ENCODE measurements around the gene RAB8A. TPM values are rescaled to one million over a fixed set of nuclear protein-coding genes. Genes with fewer than 3 reads are reported as not detected.

RAB8A gene
- total and polyA plus RNA-seq, 4 donors: 38.0 to 52.0 (median 44.3) TPM

DNA sequence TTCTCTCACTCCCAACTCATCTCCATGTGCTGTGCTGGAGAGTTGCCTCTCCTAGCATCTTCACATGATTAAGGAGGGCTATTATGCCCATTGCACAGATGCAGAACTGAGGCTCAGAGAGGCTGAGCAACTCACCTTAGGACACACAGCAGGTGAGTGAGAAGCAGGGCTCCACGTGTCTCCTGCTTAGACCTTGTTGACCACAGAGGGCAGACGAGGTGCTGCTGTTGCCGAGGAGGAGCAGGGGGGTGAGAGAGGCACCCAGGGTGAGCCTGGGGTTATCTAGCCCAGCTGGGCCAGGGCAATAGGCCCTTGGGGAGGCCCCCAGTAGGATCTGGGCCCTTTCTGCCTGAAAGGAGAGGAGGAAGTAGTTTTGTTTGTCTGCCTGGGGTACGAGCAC lies 29.4 kb downstream of the RAB8A start:
- DNase-seq (ENCODE audit: low spot score): no peak
- no peaks in the 10 kb centered on the region for H3K9me3 ChIP-seq (ENCODE audit: control insufficient read depth in 4 of 4, low read length in 3 of 4)
- H3K9ac ChIP-seq (ENCODE audit: low read depth in 1 of 2, low read length in 2 of 2): no peak overlapping the region
- WGBS: 79% methylated on average over 4 of the region's 4 CpGs
- H3K4me3 ChIP-seq (ENCODE audit: low read depth in 1 of 3, low read length in 3 of 3): no peak overlapping the region
- H3K27me3 ChIP-seq (ENCODE audit: control insufficient read depth in 4 of 4, insufficient read depth in 4 of 4, low read length in 3 of 4): no peaks in the 10 kb centered on the region
- no peaks in the 10 kb centered on the region for H3K4me1 ChIP-seq (ENCODE audit: control insufficient read depth in 4 of 4, insufficient read depth in 4 of 4, low read length in 3 of 4)
- no peak overlapping the region for H3K27ac ChIP-seq (ENCODE audit: low read depth in 1 of 2, low read length in 2 of 2)
- TF ChIP-seq, protein P1, sequence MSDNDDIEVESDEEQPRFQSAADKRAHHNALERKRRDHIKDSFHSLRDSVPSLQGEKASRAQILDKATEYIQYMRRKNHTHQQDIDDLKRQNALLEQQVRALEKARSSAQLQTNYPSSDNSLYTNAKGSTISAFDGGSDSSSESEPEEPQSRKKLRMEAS (IDR thresholded peaks at IDR 0.05): no peak
- TF ChIP-seq JUND (IDR thresholded peaks at IDR 0.05) (no peak), HNF4A (conservative IDR thresholded peaks at IDR 0.05) (no peak), RXRA (IDR thresholded peaks at IDR 0.05) (no peak), NR2F2 (IDR thresholded peaks at IDR 0.05) (no peak), FOXA1 (IDR thresholded peaks at IDR 0.05) (no peak), GABPA (IDR thresholded peaks at IDR 0.05 in 1 of 2, conservative IDR thresholded peaks at IDR 0.05 in 1 of 2) (no peak), HNF4G (IDR thresholded peaks at IDR 0.05) (no peak), SP1 (IDR thresholded peaks at IDR 0.05) (no peak), YY1 (IDR thresholded peaks at IDR 0.05) (no peak), EGR1 (IDR thresholded peaks at IDR 0.05; ENCODE audit: low read depth in 2 of 2) (no peak), TAF1 (conservative IDR thresholded peaks at IDR 0.05) (no peak)
- TF ChIP-seq, protein P2, sequence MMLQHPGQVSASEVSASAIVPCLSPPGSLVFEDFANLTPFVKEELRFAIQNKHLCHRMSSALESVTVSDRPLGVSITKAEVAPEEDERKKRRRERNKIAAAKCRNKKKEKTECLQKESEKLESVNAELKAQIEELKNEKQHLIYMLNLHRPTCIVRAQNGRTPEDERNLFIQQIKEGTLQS (IDR thresholded peaks at IDR 0.05): no peak
- TF ChIP-seq, protein P3, sequence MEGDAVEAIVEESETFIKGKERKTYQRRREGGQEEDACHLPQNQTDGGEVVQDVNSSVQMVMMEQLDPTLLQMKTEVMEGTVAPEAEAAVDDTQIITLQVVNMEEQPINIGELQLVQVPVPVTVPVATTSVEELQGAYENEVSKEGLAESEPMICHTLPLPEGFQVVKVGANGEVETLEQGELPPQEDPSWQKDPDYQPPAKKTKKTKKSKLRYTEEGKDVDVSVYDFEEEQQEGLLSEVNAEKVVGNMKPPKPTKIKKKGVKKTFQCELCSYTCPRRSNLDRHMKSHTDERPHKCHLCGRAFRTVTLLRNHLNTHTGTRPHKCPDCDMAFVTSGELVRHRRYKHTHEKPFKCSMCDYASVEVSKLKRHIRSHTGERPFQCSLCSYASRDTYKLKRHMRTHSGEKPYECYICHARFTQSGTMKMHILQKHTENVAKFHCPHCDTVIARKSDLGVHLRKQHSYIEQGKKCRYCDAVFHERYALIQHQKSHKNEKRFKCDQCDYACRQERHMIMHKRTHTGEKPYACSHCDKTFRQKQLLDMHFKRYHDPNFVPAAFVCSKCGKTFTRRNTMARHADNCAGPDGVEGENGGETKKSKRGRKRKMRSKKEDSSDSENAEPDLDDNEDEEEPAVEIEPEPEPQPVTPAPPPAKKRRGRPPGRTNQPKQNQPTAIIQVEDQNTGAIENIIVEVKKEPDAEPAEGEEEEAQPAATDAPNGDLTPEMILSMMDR (IDR thresholded peaks at IDR 0.05; ENCODE audit: low read depth, low read length, missing input control): no peak
- H3K36me3 ChIP-seq (ENCODE audit: control insufficient read depth in 4 of 4, insufficient read depth in 3 of 4, low read depth in 1 of 4, low read length in 3 of 4): no peaks in the 10 kb centered on the region

DNA sequence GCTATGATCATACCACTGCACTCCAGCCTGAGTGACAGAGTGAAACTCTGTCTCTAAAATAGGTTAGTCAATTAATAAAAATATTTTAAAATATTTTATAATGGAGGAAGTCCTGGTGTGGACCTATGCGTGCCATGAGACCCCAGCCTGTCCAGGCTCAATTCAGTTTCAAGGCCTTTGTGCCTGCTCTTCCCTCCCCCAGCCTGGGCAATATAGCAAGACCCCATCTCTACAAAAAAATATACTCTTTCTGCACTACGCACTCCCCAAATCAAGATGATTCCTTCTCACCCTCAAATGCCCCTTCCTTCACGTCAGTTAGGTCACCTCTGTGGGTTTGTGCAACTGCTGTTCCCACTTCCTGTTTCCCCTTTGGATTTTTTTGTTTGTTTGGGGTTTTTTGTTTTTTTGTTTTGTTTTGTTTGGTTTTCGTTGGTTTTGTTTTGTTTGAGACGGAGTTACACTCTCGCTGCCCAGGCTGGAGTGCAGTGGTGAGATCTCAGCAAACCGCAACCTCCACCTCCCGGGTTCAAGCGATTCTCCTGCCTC lies 30.4 kb downstream of the RAB8A start:
- H3K27me3 ChIP-seq (ENCODE audit: control insufficient read depth in 4 of 4, insufficient read depth in 4 of 4, low read length in 3 of 4): no peaks in the 10 kb centered on the region
- H3K4me1 ChIP-seq (ENCODE audit: control insufficient read depth in 4 of 4, insufficient read depth in 4 of 4, low read length in 3 of 4): no peaks in the 10 kb centered on the region
- no peaks in the 10 kb centered on the region for H3K36me3 ChIP-seq (ENCODE audit: control insufficient read depth in 4 of 4, insufficient read depth in 3 of 4, low read depth in 1 of 4, low read length in 3 of 4)
- H3K4me3 ChIP-seq (ENCODE audit: low read depth in 1 of 3, low read length in 3 of 3): no peak overlapping the region
- no peaks in the 10 kb centered on the region for H3K9me3 ChIP-seq (ENCODE audit: control insufficient read depth in 4 of 4, low read length in 3 of 4)
- TF ChIP-seq JUND (IDR thresholded peaks at IDR 0.05): no peak
- TF ChIP-seq, protein P4, sequence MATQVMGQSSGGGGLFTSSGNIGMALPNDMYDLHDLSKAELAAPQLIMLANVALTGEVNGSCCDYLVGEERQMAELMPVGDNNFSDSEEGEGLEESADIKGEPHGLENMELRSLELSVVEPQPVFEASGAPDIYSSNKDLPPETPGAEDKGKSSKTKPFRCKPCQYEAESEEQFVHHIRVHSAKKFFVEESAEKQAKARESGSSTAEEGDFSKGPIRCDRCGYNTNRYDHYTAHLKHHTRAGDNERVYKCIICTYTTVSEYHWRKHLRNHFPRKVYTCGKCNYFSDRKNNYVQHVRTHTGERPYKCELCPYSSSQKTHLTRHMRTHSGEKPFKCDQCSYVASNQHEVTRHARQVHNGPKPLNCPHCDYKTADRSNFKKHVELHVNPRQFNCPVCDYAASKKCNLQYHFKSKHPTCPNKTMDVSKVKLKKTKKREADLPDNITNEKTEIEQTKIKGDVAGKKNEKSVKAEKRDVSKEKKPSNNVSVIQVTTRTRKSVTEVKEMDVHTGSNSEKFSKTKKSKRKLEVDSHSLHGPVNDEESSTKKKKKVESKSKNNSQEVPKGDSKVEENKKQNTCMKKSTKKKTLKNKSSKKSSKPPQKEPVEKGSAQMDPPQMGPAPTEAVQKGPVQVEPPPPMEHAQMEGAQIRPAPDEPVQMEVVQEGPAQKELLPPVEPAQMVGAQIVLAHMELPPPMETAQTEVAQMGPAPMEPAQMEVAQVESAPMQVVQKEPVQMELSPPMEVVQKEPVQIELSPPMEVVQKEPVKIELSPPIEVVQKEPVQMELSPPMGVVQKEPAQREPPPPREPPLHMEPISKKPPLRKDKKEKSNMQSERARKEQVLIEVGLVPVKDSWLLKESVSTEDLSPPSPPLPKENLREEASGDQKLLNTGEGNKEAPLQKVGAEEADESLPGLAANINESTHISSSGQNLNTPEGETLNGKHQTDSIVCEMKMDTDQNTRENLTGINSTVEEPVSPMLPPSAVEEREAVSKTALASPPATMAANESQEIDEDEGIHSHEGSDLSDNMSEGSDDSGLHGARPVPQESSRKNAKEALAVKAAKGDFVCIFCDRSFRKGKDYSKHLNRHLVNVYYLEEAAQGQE (IDR thresholded peaks at IDR 0.05): no peak
- no peak for TF ChIP-seq FOXA2 (IDR thresholded peaks at IDR 0.05)
- no peak for TF ChIP-seq HNF4A (conservative IDR thresholded peaks at IDR 0.05)
- TF ChIP-seq, protein P5, sequence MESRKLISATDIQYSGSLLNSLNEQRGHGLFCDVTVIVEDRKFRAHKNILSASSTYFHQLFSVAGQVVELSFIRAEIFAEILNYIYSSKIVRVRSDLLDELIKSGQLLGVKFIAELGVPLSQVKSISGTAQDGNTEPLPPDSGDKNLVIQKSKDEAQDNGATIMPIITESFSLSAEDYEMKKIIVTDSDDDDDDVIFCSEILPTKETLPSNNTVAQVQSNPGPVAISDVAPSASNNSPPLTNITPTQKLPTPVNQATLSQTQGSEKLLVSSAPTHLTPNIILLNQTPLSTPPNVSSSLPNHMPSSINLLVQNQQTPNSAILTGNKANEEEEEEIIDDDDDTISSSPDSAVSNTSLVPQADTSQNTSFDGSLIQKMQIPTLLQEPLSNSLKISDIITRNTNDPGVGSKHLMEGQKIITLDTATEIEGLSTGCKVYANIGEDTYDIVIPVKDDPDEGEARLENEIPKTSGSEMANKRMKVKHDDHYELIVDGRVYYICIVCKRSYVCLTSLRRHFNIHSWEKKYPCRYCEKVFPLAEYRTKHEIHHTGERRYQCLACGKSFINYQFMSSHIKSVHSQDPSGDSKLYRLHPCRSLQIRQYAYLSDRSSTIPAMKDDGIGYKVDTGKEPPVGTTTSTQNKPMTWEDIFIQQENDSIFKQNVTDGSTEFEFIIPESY (IDR thresholded peaks at IDR 0.05): no peak
- TF ChIP-seq EGR1 (IDR thresholded peaks at IDR 0.05; ENCODE audit: low read depth in 2 of 2): no peak
- TF ChIP-seq, protein P1 (IDR thresholded peaks at IDR 0.05): no peak
- TF ChIP-seq NR2F2 (IDR thresholded peaks at IDR 0.05): no peak
- no peak for TF ChIP-seq FOXA1 (IDR thresholded peaks at IDR 0.05)
- no peak for TF ChIP-seq RXRA (IDR thresholded peaks at IDR 0.05)
- no peak for TF ChIP-seq GABPA (IDR thresholded peaks at IDR 0.05 in 1 of 2, conservative IDR thresholded peaks at IDR 0.05 in 1 of 2)
- 82% methylated on average over 9 of the region's 9 CpGs for WGBS
- no peak for DNase-seq (ENCODE audit: low spot score)
- no peak overlapping the region for H3K27ac ChIP-seq (ENCODE audit: low read depth in 1 of 2, low read length in 2 of 2)
- H3K9ac ChIP-seq (ENCODE audit: low read depth in 1 of 2, low read length in 2 of 2): no peak overlapping the region
